Heart left ventricle (tissue), 13 donors: ENCODE results near the gene CYTH1.

Experiments used
- POLR2A ChIP-seq, 2 donors: fragments of 450-650 bp; IDR thresholded peaks; one replicate each; pipeline ENCODE4 v1.6.1; 2017; ENCODE audit warnings: antibody characterized with exemption in 2 of 2, mild to moderate bottlenecking in 2 of 2, moderate library complexity in 2 of 2
- TF ChIP-seq, protein P1 (sequence below), 12 donors: fragments of 200-600 bp; sonication (generic) in 4 of 12; IDR thresholded peaks; one replicate each; pipeline versions ENCODE4 v1.5.0 to v1.8.0; 2018 to 2022; ENCODE audit warnings: antibody characterized with exemption in 12 of 12, mild to moderate bottlenecking in 5 of 12
- donor health status: ischemic (EF 13 %, LVEDD 7.1; RV severe dilation, severe dysfunction).
- donor health status: DM: no; HTN: yes; CAD: no.
- donor health status: DM: no; HTN: no; CAD: no.
- donor health status: ischemic (EF 25% LVEDD 6.9; RV normal size, moderate dysfunction).
- donor health status: ischemic (EF 25% LVEDD 5.7; RV mildly dilated, moderate dysfunction).
- donor health status: ischemic (EF 35%, LVEDD 5.7; RV mildly dilated, moderate dysfunction).
- donor health status: nonischemic (EF 11% LVEDD 7.7; RV severe dilation, severe dysfunction).
- donor health status: DM: yes; HTN: yes; CAD: no.
- donor health status: PGD.
- donor health status: ischemic (EF 29% LVEDD 5.4; RV normal size, mild dysfunction).
- donor health status: nonischemic (EF 23%, LVEDD 6.1; RV moderate dilation, normal function).

DNA sequence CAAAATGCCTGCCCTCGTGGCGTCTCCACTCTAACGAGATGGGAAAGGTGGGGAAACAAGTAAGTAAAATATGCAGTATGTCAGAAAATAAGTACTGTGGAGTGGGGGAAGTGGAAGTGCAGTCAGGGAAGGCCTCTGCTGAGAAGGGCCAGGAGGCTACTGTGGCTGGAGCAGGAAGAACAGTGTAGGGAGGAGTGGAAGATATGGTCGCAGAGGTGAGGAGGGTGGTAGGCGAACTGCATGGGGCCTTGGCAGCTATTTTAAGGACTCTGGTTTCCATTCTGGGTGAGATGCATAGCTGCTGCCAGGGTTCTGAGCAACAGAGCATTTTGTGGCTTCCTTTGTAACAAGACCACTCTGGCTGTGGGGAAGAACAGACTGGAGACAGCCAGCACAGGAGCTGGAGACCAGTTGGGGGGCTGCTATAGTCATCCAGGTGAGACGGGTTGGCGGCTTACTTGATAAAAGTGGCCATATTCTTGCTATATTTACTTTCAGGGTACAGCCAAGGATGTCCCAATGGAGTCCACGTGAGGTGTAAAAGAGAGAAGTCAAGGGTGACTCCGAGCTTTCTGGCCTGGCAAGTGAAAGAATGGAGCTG, 42.6 kb downstream of the CYTH1 start:
- TF ChIP-seq, protein P1, sequence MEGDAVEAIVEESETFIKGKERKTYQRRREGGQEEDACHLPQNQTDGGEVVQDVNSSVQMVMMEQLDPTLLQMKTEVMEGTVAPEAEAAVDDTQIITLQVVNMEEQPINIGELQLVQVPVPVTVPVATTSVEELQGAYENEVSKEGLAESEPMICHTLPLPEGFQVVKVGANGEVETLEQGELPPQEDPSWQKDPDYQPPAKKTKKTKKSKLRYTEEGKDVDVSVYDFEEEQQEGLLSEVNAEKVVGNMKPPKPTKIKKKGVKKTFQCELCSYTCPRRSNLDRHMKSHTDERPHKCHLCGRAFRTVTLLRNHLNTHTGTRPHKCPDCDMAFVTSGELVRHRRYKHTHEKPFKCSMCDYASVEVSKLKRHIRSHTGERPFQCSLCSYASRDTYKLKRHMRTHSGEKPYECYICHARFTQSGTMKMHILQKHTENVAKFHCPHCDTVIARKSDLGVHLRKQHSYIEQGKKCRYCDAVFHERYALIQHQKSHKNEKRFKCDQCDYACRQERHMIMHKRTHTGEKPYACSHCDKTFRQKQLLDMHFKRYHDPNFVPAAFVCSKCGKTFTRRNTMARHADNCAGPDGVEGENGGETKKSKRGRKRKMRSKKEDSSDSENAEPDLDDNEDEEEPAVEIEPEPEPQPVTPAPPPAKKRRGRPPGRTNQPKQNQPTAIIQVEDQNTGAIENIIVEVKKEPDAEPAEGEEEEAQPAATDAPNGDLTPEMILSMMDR (IDR thresholded peaks at IDR 0.05), result no peak
- TF ChIP-seq POLR2A (IDR thresholded peaks at IDR 0.05), result no peak
